Skeletal muscle tissue (tissue), 4 donors: ENCODE measurements around the gene POLA1. TPM values are rescaled to one million over a fixed set of nuclear protein-coding genes. Genes with fewer than 3 reads are reported as not detected.
"Not testable (repeated sequence)": the region's sequence is repeated elsewhere in the genome, so short reads cannot be mapped to it uniquely, and the experiment has no call there.

Experiments used
- H3K27ac ChIP-seq: one replicate; pipeline ENCODE4 v1.7.0; 2013; ENCODE audit warnings: mild to moderate bottlenecking, low read depth, low read length, inconsistent platforms
- H3K27me3 ChIP-seq, 3 donors: one replicate each; pipeline ENCODE4 v1.7.0; 2013; ENCODE audit warnings: low read length in 3 of 3; ENCODE audit not compliant: control insufficient read depth in 3 of 3, insufficient read depth in 3 of 3
- H3K36me3 ChIP-seq, 3 donors: one replicate each; pipeline ENCODE4 v1.7.0; 2013; ENCODE audit warnings: low read length in 3 of 3; ENCODE audit not compliant: control insufficient read depth in 3 of 3, insufficient read depth in 3 of 3
- H3K4me1 ChIP-seq, 3 donors: one replicate each; pipeline ENCODE4 v1.7.0; 2013; ENCODE audit warnings: low read length in 3 of 3, mild to moderate bottlenecking in 3 of 3; ENCODE audit not compliant: control insufficient read depth in 3 of 3, insufficient read depth in 3 of 3
- H3K4me3 ChIP-seq, 3 donors: one replicate each; pipeline ENCODE4 v1.7.0; 2013; ENCODE audit warnings: low read length in 3 of 3
- H3K9ac ChIP-seq, 3 donors: one replicate each; pipeline ENCODE4 v1.7.0; 2013; ENCODE audit warnings: low read length in 3 of 3, mild to moderate bottlenecking in 3 of 3, moderate library complexity in 2 of 3, low read depth in 1 of 3
- H3K9me3 ChIP-seq, 3 donors: one replicate each; pipeline ENCODE4 v1.7.0; 2013; ENCODE audit warnings: low read length in 3 of 3; ENCODE audit not compliant: control insufficient read depth in 3 of 3
- total RNA-seq: library from RNA; depleted of rRNA; stranded (reverse); fragments of >200 nt; gene quantifications from one replicate; pipeline ENCODE4 v1.2.3, GENCODE V29; 2014
- donor health status: Osteomylitis.

Gene POLA1, protein sequence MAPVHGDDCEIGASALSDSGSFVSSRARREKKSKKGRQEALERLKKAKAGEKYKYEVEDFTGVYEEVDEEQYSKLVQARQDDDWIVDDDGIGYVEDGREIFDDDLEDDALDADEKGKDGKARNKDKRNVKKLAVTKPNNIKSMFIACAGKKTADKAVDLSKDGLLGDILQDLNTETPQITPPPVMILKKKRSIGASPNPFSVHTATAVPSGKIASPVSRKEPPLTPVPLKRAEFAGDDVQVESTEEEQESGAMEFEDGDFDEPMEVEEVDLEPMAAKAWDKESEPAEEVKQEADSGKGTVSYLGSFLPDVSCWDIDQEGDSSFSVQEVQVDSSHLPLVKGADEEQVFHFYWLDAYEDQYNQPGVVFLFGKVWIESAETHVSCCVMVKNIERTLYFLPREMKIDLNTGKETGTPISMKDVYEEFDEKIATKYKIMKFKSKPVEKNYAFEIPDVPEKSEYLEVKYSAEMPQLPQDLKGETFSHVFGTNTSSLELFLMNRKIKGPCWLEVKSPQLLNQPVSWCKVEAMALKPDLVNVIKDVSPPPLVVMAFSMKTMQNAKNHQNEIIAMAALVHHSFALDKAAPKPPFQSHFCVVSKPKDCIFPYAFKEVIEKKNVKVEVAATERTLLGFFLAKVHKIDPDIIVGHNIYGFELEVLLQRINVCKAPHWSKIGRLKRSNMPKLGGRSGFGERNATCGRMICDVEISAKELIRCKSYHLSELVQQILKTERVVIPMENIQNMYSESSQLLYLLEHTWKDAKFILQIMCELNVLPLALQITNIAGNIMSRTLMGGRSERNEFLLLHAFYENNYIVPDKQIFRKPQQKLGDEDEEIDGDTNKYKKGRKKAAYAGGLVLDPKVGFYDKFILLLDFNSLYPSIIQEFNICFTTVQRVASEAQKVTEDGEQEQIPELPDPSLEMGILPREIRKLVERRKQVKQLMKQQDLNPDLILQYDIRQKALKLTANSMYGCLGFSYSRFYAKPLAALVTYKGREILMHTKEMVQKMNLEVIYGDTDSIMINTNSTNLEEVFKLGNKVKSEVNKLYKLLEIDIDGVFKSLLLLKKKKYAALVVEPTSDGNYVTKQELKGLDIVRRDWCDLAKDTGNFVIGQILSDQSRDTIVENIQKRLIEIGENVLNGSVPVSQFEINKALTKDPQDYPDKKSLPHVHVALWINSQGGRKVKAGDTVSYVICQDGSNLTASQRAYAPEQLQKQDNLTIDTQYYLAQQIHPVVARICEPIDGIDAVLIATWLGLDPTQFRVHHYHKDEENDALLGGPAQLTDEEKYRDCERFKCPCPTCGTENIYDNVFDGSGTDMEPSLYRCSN (N-terminal part only)
- 63.2 TPM for total RNA-seq

DNA sequence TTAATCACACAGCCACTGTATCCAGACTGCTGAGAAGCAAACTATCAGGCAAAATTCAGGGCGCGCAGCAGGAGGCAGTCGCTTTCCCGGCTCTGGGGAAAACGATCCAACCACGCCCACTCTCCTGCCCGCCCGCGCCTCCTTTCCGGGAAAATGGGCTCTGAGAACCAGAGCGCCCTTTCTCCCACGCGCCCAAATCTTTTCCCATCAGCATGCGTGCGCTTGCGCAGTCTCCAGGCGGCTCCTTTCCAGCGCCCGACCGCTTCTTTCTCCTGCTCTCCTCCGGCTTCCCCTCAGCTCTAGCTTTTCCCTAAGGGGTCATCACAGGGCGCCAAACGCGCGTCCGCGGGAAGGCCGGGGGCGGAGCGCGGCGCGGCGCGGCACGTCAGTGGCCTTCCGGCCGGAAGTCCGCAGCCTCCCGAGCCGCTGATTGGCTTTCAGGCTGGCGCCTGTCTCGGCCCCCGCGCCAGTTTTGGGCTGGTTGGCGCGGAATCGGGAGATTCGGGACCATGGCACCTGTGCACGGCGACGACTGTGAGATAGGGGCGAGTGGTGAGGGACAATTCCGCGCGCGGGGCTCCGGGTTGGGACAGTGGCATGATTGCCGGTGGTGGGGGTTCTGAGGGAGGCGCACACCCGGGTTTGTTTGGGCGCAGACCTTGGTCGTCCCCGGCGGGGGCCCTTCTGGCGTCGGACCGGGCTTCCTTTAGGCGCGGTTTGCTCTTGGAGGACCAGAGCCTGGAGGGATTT is at the start of gene POLA1:
Gene POLA1 (plus strand): TSS at position 466 of the 750 bp plus-strand sequence. CDS start 44 bp downstream, at position 510.
- Histone ChIP-seq H3K4me3 (peak within 1 kb of the TSS; percentile 74 to 79 (median 79)), H3K4me1 (peaks cover 14 to 16% (median 16%) of the 10 kb centered on the region in 3 donors), H3K27me3 (no peaks in the 10 kb centered on the region), H3K9me3 (no peaks in the 10 kb centered on the region), H3K36me3 (no peaks in the 10 kb centered on the region), H3K27ac (peak within 1 kb of the TSS; percentile 81), H3K9ac (peak within 1 kb of the TSS; percentile 70 to 86 (median 78))

DNA sequence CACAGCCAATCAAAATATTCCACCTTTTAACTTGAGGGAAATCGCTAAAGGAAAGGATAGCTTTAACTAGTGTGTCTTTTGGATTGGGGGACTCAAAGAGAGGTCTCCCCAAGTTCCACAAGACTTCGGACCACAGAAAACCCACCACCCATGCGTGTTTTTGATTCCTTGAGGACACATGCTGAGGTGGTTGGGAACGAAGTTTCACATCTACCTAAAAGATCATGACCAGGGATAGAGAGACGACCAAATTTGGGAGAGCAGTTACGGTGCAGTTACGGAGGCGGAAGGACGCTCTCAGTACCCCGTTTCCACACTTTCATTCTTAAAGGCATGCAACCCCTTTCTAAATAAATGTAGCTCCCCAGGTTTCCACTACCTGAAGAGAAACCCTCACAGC is 47.7 kb upstream of the POLA1 start:
- Histone ChIP-seq H3K4me3 (no peak overlapping the region), H3K36me3 (no peaks in the 10 kb centered on the region), H3K27me3 (peaks cover 0 to 5% (median 0%) of the 10 kb centered on the region in 3 donors), H3K9me3 (no peaks in the 10 kb centered on the region), H3K27ac (no peak overlapping the region), H3K9ac (no peak overlapping the region), H3K4me1 (peaks cover 3 to 5% (median 4%) of the 10 kb centered on the region in 3 donors)

DNA sequence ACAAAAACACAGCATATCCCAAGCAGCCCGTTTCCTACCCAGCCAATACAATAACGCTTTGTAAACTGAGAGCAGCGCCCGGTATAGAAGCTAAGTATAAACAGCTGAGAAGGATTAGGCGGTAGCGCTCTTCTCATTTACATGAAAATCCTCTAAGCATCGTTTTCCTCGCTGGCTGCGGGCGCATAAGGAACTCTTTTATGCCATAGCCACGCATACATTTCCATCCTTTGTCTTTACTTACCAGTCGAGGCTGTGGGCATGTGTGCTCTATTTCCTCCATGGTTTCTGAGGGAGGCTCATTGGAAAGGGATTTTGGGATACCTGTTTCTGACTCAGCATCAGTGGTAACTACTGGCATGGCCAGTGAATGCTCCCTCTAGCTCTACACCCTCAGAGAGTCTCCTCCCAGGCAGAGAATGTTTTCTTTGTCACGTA is 47.0 kb upstream of the POLA1 start:
- Histone ChIP-seq H3K27ac (no peak overlapping the region), H3K9ac (no peak overlapping the region), H3K4me3 (peak overlapping the region; percentile 10 to 35 (median 18))

DNA sequence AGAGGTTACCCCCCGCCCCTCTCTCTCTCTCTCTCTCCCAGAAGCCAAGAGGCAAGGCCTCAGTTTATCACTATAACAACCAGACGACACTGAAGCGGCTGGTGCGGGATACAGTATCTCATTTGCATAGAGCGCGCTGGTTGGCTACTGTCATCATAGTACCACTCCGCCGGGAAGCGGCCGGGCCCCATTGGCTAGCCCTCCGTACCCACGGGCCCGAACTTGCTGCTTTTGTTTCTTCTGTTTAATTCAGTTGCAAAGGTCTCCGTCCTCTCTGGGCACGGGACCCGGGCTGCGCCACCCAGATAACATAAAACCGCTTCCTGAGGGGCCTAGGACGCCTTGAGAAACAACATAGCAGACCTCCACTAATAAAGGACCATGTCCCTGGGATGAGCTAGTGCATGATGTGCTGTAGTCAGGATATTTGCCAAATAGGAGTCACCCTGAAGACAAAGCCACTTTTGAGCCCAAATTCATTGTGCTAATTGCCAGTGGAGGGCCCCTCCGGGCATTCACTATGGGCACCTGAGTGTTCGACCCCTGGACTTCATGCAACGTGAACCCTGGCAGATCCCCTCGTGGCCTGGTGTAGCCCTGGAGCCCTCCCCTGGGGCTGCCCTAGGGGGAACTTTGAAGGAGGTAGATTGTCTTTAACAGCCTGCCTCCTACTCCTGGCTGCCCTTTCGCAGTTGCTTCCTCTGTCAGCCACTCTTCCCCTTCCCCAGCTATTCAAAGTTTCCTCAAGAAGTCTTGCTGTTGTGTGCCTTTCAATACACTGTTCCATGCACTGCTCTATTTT is 46.3 kb upstream of the POLA1 start, which contains the start of gene PCYT1B:
Gene PCYT1B (minus strand): TSS at position 91 of the 802 bp plus-strand sequence. CDS start 242 bp downstream, outside the sequence.
- Histone ChIP-seq H3K9me3 (no peaks in the 10 kb centered on the region), H3K4me3 (peak within 1 kb of the TSS; percentile 45 to 60 (median 54)), H3K36me3 (no peaks in the 10 kb centered on the region), H3K4me1 (peaks cover 3 to 5% (median 4%) of the 10 kb centered on the region in 3 donors), H3K27me3 (peaks cover 0 to 5% (median 0%) of the 10 kb centered on the region in 3 donors), H3K9ac (no peak within 1 kb of the TSS), H3K27ac (no peak within 1 kb of the TSS)

More for the DNA sequence above, 47.0 kb upstream of the POLA1 start:
- peaks cover 3 to 5% (median 4%) of the 10 kb centered on the region in 3 donors for H3K4me1 ChIP-seq
- no peaks in the 10 kb centered on the region for H3K9me3 ChIP-seq
- peaks cover 0 to 5% (median 0%) of the 10 kb centered on the region in 3 donors for H3K27me3 ChIP-seq
- no peaks in the 10 kb centered on the region for H3K36me3 ChIP-seq

- Histone ChIP-seq H3K9me3 (no peaks in the 10 kb centered on the region), H3K27me3 (peaks cover 0 to 5% (median 0%) of the 10 kb centered on the region in 3 donors), H3K36me3 (no peaks in the 10 kb centered on the region), H3K4me1 (peaks cover 3 to 5% (median 4%) of the 10 kb centered on the region in 3 donors), H3K9ac (no peak overlapping the region), H3K27ac (no peak overlapping the region), H3K4me3 (no peak overlapping the region)
These were observed 45.2 kb upstream of the POLA1 start for GRCh38 chrX:24648495-24648894.

GRCh38 chrX:24651783-24652182 is 41.9 kb upstream of the POLA1 start:
- Histone ChIP-seq H3K36me3 (no peaks in the 10 kb centered on the region), H3K9ac (no peak overlapping the region), H3K4me3 (no peak overlapping the region), H3K4me1 (peaks cover 2 to 5% (median 2%) of the 10 kb centered on the region in 3 donors), H3K9me3 (no peaks in the 10 kb centered on the region), H3K27me3 (peaks cover 0 to 5% (median 0%) of the 10 kb centered on the region in 3 donors), H3K27ac (no peak overlapping the region)

DNA sequence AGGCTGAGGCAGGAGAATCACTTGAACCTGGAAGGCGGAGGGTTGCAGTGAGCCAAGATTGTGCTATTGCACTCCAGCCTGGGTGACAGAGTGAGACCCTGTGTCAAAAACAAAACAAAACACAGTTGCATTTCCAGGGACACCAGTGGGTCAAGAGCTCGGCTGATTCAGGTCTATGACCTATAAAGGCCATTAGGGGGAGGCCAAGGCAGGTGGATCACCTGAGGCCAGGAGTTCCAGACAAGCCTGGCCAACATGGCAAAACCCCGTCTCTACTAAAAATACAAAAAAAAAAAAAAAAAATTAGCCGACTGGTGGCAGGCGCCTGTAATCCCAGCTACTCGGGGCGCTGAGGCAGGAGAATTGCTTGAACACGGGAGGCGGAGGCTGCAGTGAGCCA is 38.0 kb upstream of the POLA1 start:
- H3K27ac ChIP-seq, H3K36me3 ChIP-seq, H3K27me3 ChIP-seq, H3K9ac ChIP-seq, H3K4me3 ChIP-seq, H3K9me3 ChIP-seq, H3K4me1 ChIP-seq: not testable (repeated sequence)

DNA sequence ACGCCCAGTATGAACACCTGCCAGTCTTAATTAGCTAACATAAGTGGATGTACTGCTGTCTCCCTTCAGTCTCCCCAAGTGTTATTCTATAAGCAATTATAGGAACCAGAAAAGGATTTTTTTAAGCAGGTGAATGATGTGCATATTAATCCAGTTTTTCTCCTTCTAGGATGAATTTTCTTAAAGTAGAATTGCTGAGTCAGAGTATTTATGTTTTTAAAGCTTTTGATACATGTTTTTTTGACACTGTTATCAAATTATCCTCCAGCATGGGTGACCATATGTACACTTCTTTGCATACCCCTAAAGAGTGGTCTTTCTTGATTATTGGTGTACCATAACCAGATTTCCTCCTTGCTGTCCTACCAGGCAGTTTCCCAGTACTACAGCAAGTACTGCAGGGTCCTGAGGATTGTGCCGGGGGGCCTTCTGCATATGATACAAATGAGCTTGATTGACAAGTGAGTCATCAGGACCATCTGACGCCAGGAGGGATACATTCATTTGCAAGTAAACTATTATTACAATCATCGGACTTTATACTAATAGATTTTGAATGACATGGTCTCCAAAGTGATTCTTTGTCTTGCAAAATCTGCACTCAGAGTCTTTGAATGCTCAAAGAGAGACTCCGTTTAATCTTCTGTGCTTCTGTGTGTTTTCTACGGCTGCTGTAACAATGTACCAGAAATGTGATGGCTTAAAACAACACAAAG is 35.9 kb upstream of the POLA1 start:
- no peaks in the 10 kb centered on the region for H3K4me1 ChIP-seq
- no peak overlapping the region for H3K9ac ChIP-seq
- H3K9me3 ChIP-seq = no peaks in the 10 kb centered on the region
- H3K4me3 ChIP-seq = no peak overlapping the region
- no peaks in the 10 kb centered on the region for H3K36me3 ChIP-seq
- H3K27ac ChIP-seq = no peak overlapping the region
- no peaks in the 10 kb centered on the region for H3K27me3 ChIP-seq
